AML-193 (cell line): ENCODE measurements around the gene FBXW5.

Source experiments
- DNase-seq, 2 experiments: peaks; one replicate each; lab custom pipeline; 2025; lab: John Stamatoyannopoulos, UW

The FBXW5 gene

GRCh38 chr9:136977649-136978072 lies 33.1 kb upstream of the FBXW5 start:
- no peak for DNase-seq

GRCh38 chr9:136977223-136977622 lies 32.7 kb upstream of the FBXW5 start, which contains the start of gene PTGDS:
Gene PTGDS (plus strand): TSS chr9:136977504. CDS start chr9:136977579, 75 bp downstream.
- DNase-seq = no peak

GRCh38 chr9:136975644-136976043 lies 31.1 kb upstream of the FBXW5 start:
- DNase-seq = no peak

DNA sequence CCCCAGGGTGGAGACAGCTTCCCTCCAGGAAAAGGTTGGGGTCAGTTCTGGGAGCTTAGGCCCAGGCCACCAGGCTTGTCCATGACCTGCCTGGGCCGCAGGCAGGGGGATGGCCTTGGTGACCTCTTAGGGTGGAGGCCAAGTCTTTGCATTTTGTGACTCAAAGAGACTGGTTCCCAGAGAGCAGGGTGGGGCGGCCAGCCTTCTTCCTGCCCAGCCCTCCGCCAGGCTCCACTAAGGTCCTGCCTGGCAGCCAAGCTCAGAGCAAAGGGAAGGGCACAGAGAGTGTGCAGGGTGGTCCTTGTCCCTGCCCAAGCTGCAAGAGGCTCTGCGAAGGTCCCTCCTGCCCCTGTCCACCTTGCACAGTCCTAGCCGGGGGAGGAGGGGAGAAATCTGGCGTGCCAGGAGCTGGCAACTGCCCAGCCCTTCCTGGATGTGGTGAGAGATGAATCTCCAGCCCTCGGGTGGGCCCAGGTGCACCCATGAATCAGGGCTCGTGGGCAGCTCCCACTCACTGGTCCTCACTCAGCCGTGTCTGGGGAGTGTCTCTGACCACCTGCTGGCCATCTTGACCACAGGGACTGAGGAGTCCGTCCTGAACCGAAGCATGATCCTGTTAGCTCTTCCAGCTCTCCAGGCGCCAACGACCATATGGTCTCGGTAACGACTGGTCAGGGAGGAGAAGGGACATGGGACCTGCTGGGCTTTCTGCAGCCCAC lies 30.4 kb upstream of the FBXW5 start:
- no peak for DNase-seq

DNA sequence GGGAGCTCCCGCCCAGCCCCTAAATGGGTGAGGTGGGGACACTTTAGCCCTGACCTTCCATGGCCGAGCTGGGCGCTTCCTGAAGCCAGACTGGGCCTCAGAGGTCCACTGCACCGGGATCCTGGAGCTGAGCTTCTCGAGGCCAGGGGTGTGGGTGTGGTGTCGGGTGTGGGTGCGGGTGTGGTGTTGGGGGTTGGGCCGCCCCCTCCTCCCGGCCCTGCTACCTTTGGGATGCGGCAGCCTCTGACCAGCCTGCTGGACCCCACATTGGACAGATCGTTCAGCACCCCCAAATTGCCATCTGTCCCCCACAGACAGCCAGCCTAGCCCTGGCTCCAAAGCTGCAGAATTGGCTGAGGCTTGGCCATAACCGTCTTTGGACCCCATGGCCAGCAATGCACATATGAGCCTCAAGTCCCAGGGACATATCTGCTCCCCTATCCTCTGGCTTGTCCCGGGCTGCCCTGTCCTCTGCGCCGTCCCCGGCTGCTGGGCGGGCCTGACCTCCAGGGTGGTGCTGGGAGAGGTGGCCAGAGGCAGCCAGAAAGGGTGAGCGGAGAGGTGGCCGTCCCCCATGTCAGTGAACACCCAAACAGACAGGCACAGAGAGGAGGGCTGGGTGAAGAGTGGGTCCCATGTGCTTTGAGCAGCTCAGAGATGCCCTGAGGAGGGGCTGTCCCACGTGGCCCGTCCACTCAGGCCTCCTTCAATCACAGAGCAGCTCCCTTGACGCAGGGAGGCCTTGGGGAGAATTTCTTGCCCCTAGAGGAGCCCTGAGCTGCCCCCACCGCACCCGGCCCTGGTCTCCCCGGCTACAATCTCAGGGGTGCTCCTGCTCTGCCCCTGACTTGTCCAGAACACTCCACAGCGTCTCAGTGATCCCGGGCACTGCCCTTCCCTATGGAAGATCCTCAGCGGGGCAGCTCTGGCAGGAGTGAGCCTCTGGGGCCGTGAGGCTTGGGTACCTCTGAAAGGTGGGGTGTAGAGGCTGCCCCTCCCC lies 29.4 kb upstream of the FBXW5 start:
- no peak for DNase-seq

- no peak for DNase-seq
These were observed 28.2 kb upstream of the FBXW5 start for GRCh38 chr9:136972743-136973142.

- no peak for DNase-seq
These were observed 27.8 kb upstream of the FBXW5 start for GRCh38 chr9:136972335-136972734.

DNA sequence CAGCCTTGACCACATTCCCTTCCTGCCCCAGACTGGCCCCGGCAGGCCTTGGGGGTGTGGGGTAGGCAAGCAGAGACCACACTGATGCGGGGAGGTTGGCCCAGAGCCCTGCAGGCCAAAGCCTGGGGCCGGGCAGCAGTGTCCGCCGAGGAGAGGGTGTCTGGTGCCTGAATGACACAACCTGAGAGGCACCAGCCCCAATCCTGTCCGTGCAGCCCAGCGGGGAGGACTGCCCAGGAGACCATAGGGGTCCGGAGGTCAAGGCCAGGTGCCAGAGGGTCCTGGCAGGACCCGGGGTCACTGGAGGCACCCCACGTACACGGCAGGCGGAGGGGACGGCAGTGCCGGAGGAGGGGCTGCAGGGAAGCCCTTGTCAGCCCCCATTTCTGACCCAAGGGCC lies 27.2 kb upstream of the FBXW5 start:
- DNase-seq = no peak

DNA sequence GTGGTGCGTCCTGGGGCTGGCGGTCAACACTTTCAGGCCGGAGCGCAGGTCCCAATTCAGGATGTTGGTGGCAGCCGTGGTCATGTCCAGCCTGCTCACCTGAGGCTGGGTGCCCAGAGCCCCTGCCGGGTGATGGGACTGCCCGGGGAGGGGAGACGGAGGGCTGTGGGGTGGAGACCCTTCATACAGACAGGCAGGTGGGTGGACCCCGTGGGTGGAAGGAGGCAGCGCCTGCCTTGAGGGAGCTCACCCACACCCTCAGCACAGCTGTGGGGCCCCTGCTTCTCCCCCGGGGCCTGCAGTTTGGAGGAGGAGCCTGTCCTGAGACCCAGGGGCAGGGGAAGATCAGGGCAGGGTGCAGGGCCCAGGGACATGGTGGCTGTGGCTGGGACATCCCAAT lies 25.8 kb upstream of the FBXW5 start:
- no peak for DNase-seq

GRCh38 chr9:136969774-136970173 lies 25.2 kb upstream of the FBXW5 start:
- DNase-seq = no peak

DNA sequence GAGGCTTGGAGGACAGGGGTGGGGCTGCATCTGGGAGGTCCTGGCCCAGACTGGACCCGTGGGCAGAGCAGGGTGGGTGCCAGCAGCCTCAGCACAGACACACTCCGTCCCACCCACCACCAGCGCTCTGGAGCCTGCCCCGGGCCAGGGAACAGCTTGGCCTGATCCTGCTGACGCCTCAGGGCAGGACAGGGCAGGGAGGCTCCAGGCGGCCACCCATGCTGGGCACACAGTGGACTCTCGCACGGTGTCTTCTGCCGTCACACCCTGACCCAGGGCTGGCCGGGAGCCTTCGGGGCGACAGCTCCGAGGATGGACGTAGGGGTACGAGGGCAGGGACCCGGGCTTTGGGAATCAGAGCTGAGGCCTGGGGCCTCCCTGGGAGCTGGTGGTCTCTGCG lies 24.6 kb upstream of the FBXW5 start:
- no peak for DNase-seq

DNA sequence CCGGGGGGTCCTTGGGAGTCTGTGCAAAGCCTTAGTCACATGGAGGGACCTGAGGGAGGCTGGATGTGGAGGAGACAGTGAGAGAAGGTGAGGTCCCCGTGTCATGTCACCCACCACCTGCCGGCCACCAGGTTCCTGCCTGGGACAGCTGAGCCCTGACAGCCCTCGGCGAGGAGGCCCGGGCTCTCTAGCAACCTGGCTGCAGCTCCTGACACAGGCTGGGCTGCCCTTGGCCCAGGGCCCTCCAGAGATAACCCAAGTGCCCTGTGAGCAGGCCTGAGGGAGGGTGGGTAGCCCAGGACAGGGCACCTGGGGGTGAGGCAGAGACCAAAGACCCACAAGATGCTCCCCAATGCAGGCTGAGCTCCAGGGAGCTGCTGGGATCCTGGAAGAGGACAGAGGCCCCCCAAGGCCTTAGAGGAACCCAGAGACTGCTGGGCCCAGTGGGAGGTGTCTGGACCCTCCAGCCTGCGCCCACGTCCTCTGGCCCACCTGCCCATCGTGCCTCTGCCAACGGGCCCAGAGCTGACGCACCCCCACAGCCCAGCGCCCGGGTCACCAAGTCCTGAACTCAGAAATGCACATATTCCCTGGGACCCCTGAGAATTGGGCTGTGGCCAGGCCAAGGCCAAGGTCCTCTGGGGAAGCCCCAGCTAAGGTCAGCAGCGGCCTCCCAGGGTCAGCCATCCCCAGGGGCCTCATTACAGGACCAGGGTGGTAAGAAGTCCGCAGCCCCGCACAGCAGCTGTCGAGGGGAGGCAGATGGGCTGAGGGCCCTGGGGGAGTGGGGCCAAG lies 24.0 kb upstream of the FBXW5 start:
- DNase-seq = no peak

DNA sequence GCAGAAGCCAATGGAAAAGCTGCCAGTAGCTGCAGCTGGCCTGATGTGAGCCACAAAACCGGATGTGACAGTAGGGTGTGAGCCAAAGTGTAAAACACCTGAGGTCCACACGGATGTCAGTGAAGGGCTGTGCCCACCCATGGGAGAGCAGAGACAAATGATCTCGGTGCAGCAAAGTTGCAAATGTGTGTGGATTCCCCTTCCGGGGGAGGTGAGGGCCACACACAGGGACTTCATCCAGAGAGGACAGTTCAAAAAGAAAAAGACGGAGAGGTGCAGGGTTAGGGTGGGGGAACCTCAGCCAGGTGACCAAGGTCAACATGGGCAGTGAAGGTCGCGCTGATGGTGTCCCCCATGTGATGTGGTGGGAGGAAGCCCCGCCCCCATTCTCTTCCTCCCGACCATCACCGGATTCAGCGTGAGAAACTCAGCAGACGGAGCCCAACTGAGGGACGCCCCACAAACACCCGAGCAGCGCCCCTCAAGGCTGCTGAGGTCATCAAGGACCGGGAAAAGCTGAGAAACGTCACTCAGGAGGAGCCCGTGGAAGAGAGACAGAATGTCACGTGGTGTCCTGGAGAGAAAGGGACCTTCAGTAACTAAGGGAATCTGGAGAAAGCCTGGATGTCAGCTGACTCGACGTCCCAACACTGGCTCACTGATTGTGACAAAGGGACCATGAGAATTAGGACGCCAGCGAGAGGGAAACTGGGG lies 21.4 kb upstream of the FBXW5 start:
- DNase-seq = no peak

GRCh38 chr9:136964833-136965422 lies 20.4 kb upstream of the FBXW5 start:
- DNase-seq = no peak

GRCh38 chr9:136964171-136964689 lies 19.7 kb upstream of the FBXW5 start:
- no peak for DNase-seq

DNA sequence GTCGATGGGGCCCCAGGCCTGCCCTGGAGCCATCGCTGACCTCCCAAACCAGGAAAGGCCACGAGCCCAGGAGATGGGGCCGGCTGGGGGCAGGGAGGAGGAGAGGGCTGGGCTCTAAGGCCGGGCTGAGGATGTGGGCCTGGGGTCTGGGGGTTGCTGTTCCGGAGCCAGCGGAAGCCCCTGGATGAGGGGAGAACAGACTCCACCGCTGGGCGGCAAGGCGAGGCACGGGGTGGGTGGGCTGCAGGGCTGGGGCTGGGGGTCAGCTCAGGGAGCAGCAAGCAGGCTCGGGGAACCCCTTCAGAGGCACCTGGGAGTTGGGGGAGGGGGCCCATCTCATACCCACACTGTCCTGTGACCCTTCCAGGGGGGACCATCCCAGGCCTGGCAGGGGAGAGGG lies 19.2 kb upstream of the FBXW5 start:
- no peak for DNase-seq

GRCh38 chr9:136963341-136963740 lies 18.8 kb upstream of the FBXW5 start:
- no peak for DNase-seq

- no peak for DNase-seq
These were observed 18.2 kb upstream of the FBXW5 start for GRCh38 chr9:136962701-136963248.

- no peak for DNase-seq
These were observed 17.6 kb upstream of the FBXW5 start for GRCh38 chr9:136962163-136962562.

- DNase-seq = no peak
These were observed 16.9 kb upstream of the FBXW5 start for GRCh38 chr9:136961279-136962065.
